GM12801 (cell line): ENCODE results near the gene PMF1.

Experiments
- CTCF ChIP-seq: IDR thresholded peaks from one replicate; pipeline ENCODE4 v1.5.1; 2011; ENCODE audit warnings: control low read depth; ENCODE audit not compliant: insufficient read length; ENCODE audit errors: extremely low read depth

Gene PMF1

DNA sequence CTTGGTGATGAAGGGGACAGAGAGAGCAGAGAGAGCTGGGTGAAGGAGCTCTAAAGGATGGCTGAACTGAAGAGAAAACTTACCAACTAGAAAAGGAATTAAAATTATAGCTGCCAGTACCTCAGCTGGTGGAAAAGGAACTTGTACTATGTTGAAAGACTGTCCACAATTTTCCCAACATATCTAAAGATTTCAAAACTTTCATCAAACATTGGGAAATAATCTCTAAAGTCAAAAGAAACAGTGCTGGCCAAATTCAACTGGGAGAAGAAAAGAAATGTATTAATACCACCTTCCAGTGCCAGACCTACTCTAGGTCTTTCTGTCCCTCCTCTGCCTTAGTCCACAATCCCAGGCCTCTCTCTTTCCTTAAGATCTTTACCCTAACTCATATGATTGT, 63.7 kb downstream of the PMF1 start:
- TF ChIP-seq CTCF: no peak

DNA sequence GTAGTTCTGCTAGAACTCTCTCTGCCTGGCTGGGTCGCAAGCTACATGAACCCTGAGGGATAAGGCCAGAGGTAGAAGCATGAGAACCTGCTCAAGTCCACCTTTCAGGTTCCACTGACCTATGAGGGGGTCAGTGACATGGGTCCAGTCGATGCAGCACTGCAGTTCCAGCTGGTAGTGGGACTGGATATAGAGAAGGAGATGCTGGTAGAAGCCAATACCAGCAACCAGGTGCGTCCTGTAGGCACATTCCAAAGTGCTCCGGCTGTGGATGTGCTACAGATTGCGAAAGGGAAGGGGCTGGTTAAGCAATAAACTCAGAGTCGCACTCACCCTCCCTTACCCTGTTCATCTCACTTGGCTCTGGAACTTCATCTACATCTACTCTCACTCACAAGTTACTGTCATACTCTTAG, 64.2 kb downstream of the PMF1 start:
- TF ChIP-seq CTCF: no peak

DNA sequence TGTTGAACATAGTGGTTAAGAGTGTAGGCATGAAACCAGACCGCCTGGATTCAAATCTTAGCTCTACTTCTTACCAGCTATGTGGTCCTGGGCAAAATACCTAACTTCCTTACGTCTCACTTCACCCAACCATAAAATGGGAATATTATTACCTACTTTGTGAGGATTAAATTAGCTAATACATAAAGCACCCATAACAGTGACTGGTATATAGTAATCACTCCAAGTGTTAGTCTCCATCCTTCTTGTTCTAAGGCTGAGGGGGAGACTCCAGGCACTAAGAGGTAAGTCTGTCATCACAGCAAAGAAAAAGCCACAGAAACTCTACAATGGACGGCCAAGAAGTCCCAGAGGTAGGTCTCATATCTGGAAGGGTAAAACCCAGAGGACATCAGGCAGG, 67.0 kb downstream of the PMF1 start:
- no peak for TF ChIP-seq CTCF

DNA sequence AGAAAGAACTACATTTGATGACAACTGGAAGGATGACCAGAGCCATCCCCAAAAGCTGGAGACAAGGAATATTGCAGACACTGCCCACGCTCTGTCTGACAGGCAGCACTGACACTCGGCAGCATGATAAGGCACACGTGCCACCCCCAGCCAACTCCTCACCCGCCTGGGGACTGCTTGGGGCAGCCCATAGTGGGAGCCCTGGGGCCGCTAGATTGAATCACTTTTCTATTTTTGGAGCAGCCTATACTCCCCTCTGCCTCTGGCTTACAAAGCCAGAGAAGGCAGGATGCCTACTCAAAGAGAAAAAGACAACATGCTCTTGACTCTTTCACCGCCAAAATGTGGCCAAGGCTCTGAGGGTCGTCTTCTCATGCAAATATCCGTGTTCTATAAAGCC, 68.5 kb downstream of the PMF1 start:
- no peak for TF ChIP-seq CTCF

GRCh38 chr1:156281693-156282478, 69.1 kb downstream of the PMF1 start:
- no peak for TF ChIP-seq CTCF

GRCh38 chr1:156282479-156283222, 69.8 kb downstream of the PMF1 start, which contains the start of gene SMG5:
Gene SMG5 (minus strand): TSS chr1:156282825. CDS start chr1:156282680, 145 bp downstream.
- TF ChIP-seq CTCF: no peak

DNA sequence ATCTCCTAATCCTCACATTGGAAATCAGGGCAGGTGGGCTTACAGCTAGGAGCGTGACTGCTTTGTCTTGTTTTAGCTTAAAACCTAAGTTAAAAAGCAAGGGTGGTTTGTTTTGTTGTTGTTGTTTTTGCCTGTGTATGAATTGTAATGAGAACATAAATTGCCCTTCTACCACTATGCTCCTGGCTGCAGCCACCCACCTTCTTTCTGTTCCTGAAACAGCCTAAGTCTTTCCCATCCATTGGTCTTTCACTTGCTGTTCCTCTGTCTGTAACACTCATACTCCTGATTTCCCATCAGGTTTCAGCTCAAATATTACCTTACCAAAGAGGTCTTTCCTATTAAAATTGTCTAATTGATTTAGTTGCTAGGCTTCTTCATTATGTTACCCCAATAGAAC, 70.7 kb downstream of the PMF1 start:
- no peak for TF ChIP-seq CTCF
